CD1c-positive myeloid dendritic cell (primary cell): ENCODE results near the gene ATP6V1F.

Experiments
- DNase-seq: peaks from one replicate; pipeline ENCODE4 v3.0.0-alpha.2; 2016; ENCODE audit errors: extremely low spot score

The ATP6V1F gene

GRCh38 chr7:128867842-128868623, 5.4 kb downstream of the ATP6V1F start:
- DNase-seq: no peak

GRCh38 chr7:128868624-128869137, 6.0 kb downstream of the ATP6V1F start:
- peak; percentile 3 for DNase-seq

- DNase-seq: peak; percentile 51
These were observed 6.7 kb downstream of the ATP6V1F start for GRCh38 chr7:128869138-128869943.

GRCh38 chr7:128869944-128870285, 7.3 kb downstream of the ATP6V1F start:
- DNase-seq: no peak

GRCh38 chr7:128871050-128871449, 8.4 kb downstream of the ATP6V1F start:
- no peak for DNase-seq

- no peak for DNase-seq
These were observed 9.8 kb downstream of the ATP6V1F start for GRCh38 chr7:128872394-128872824.

GRCh38 chr7:128873234-128873633, 10.6 kb downstream of the ATP6V1F start:
- DNase-seq: no peak

- DNase-seq: no peak
These were observed 11.7 kb downstream of the ATP6V1F start for GRCh38 chr7:128874140-128875031.

GRCh38 chr7:128875523-128875948, 12.9 kb downstream of the ATP6V1F start:
- no peak for DNase-seq

- no peak for DNase-seq
These were observed 13.5 kb downstream of the ATP6V1F start for GRCh38 chr7:128876127-128876526.

GRCh38 chr7:128876586-128876977, 13.9 kb downstream of the ATP6V1F start:
- no peak for DNase-seq

- no peak for DNase-seq
These were observed 14.5 kb downstream of the ATP6V1F start for GRCh38 chr7:128876978-128877755.

- no peak for DNase-seq
These were observed 15.1 kb downstream of the ATP6V1F start for GRCh38 chr7:128877756-128878120.

GRCh38 chr7:128878226-128879105, 15.8 kb downstream of the ATP6V1F start:
- no peak for DNase-seq

- DNase-seq: no peak
These were observed 16.8 kb downstream of the ATP6V1F start for GRCh38 chr7:128879461-128879938.

GRCh38 chr7:128879939-128880746, 17.5 kb downstream of the ATP6V1F start:
- peak; percentile 59 for DNase-seq

- no peak for DNase-seq
These were observed 18.3 kb downstream of the ATP6V1F start for GRCh38 chr7:128880791-128881457.

- DNase-seq: no peak
These were observed 18.9 kb downstream of the ATP6V1F start for GRCh38 chr7:128881458-128882125.
